CD4-positive, alpha-beta T cell treated with Interleukin-15 for 4 hours (primary cell): ENCODE results near the gene WFIKKN2.
"Not testable (repeated sequence)": the region's sequence is repeated elsewhere in the genome, so short reads cannot be mapped to it uniquely, and the experiment has no call there.

Experiments used
- DNase-seq: peaks from one replicate; pipeline ENCODE4 v3.0.0-alpha.2; 2020; ENCODE audit warnings: low spot score

Gene WFIKKN2

DNA sequence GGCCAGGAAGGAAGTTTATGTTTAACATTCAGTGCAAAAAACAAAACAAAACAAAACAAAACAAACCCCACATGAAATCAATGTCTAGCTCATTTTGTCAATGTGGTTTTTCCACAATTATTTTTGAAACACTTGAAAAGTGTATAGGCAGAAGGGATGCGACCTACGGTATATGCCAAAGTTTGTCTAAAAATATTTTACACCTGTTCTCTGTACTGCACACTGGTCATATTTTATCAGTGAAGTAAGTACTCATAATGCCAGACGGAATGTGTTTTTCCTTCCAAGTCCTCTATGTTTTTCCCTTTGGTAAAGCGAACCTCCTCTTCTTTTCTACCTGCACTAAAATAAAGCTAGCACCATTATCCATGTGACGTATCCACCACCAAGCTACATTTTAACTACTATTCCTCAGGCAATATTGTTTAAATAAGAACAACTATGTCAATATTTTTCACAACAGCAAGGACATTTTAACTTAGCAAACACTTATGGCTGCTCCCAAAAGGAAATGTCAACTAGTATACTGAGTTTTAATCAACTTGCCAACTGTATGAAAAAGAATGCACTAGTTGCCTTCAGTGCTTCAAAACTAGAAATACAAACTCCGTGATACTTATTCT is 20.4 kb downstream of the WFIKKN2 start:
- no peak for DNase-seq

DNA sequence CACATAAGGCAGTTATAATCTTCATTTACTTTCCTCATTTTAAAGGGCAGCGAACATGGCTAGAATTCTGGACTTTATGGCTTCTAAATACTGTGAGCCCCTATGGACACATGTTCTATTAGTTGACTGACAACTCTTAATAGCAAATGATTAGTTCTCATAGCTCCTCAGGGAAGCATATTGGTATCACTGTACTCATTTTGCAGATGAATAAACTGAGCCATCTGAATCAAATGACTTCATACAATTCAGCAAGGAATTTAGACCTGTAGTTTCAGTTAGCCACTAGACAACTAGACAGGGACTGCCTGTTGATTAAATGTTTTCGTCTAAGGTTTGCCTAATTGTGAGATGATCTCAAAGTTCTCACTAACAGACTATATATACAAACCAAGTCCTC is 21.0 kb downstream of the WFIKKN2 start:
- DNase-seq = no peak

DNA sequence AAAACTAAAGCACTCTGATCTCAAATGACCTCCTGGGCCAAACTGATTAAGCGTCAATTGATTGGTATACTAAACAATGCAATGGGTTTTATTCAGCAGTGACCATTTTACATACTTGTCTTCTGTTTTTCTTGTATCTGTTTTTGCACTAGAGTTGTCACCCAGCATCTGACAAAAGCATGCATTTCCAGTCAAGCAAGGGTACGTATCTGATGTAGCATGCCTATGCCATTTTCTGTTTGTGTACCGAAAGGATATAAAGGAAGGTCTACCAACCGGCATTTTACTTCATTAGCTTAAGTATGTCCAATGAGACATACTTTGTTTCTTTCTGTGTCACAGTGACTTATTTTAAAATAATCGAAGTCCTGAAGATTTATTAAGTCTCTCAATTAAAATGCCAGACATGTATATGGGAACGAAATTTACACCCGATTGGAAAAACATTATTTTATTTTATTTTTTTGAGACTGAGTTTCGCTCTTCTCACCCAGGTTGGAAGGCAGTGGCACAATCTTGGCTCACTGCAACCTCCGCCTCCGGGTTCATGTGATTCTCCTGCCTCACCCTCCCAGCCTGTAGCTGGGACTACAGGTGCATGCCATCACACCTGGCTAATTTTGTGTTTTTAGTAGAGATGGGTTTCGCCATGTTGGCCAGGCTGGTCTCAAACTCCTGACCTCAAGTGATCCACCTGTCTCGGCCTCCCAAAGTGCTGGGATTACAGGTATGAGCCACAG is 23.3 kb downstream of the WFIKKN2 start:
- DNase-seq = no peak

DNA sequence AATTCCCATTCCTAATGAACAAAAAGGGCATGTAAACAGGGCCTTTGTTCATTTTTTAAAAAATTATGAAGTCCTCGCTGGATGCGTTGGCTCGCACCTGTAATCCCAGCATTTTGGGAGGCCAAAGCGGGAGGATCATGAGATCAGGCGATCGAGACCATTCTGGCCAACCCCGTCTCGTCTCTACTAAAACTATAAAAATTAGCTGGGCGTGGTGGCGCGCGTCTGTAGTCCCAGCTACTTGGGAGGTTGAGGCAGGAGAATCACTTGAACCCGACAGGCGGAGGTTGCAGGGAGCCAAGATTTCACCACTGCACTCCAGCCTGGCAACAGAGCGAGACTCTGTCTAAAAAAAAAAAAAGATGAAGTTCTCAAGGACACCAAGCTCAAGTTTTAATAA is 24.3 kb downstream of the WFIKKN2 start:
- DNase-seq = not testable (repeated sequence)

DNA sequence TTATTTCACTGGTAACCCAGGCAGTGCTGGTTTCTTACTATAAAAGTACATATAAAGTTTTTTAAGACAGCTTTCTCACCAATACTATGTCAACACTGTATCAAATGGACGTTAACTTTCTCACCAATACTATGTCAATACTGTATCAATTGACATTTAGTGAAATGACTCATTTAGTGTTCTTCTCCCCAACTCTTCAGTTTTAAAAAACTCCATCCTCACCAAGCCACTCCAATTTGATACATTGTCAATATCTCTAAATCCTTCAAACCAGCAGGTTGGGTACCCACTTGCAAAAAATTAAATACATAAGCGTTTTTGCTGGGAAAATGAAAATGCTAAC is 25.9 kb downstream of the WFIKKN2 start:
- no peak for DNase-seq

DNA sequence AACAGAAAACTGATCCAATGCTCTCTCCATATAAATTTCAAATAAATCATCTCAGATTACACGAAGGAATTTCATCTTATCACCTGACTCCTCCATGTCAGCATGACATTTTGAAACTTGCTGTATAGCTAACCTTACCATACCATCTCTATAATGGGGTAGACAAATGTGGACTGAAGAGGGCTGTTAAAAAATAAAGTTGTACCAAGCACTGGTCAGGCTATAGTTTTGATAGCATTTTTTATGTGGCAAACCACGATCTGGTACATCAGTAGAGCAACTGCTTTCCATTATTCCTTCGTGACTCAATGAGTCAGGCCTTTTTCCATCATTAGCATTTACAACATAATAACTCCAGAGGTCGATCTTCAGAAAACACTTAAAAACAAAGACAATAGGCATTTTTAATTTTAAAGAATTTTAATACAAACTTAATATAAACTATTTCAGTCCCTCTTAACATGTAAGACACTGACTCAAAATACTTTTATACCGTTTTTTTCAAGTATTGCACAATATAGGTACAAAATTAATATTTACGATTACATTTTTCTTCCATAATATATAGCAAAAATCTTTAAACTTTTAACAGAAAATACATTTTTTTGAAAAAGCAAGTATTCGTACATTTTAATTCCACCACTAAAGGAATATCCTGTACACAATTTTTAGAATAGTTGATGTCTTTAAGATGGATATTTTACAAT is 26.6 kb downstream of the WFIKKN2 start:
- DNase-seq = no peak

DNA sequence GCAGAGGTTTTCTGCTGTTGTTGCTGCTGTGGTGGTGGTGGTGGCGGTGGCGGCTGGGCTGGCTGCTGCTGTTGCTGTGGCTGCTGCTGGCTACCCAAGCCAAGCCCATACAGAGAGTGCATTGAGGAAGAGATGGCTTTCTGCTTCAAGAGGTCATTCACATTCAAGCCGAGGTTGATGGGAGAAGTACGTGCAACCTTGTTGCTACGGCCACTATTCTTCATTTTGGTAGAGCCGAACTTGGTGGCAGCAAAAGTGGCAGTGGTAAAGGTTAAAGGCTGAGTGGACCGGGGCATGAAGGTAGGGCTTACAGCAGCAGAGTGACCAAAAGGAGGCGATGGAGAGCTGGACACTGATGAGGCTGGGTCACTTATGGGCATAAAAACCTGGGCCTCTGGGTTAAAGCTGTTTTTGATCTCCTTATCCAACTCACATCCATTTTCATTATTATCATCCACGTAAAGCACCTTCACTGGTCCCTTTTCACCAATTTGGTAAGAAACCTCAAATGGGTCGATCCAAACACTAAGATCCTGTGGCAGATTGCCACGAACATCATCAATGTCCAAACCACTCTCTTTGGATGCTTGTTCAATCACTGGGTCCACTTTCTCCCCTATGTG is 27.9 kb downstream of the WFIKKN2 start:
- DNase-seq = peak; percentile 40

DNA sequence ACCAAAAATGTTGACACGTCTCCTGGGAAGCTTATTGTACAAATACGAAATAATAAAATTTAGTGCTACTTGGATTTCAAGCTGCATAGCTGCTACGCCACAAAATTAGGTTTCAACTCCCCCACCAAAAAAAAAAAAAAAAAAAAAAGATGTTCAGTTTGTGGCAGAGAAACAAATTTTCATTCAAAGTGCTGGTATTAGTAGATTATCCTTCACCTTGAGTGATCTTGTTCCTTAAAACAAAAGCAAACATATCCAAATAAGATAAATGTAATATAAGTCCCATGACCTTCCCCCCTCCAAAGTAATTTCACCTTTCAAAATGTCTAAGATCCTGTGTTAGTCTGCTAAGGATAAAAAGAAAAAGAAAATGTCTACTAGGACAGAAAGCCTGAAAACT is 28.5 kb downstream of the WFIKKN2 start:
- no peak for DNase-seq

DNA sequence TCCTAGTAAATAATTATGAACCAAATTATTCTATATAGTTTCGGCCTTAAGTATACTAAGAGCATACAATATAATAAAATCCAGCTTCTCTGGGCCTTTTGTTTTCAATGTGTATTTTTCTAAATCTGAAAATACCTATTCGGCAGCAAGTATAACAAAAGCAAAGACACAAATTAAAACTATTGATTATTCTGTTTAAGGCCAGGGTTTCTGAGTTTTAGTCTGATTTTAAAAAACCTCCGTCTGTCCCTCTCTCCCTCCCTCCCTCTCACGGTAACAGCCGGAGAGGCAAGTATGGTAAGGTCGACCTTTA is 29.3 kb downstream of the WFIKKN2 start:
- no peak for DNase-seq

DNA sequence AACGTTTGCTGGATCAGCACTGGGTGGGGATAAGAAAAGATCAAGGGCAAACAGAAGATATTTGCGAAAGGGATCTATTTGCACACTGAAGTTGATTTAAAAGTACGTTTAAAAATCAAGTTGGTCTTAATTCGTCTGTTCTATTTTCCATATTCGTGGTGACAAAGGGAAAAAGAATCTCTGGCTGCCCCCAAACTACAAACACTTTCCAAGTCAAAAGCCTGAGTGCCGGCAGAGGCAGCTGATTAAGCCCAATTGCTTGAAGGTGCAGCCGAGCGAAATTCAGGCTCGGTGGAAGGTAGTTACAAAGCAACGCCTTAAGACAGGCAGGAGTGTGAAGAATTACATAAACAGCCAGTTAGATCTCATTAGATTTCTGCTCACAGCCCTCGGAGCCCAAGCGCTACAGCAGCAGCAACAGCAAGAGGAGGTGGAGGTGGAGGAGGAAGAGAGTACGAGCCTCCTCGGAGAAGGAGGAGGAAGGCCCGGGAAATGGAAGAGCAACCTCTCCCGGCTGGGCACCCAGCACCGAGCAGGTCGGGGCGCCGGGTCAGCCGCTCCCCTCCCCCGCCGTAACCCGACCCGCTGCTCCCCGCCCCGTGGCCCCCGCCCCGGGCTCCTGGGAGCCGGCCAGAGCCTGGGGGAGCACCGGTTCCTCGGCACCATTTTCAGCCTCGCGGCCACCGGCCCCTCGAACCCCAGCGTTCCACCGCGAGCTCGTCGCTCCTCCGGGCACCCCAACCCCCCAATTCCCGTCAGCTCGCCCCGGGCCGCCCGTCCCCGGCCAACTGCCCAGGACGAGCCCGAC is 29.9 kb downstream of the WFIKKN2 start:
- peak; percentile 56 for DNase-seq

DNA sequence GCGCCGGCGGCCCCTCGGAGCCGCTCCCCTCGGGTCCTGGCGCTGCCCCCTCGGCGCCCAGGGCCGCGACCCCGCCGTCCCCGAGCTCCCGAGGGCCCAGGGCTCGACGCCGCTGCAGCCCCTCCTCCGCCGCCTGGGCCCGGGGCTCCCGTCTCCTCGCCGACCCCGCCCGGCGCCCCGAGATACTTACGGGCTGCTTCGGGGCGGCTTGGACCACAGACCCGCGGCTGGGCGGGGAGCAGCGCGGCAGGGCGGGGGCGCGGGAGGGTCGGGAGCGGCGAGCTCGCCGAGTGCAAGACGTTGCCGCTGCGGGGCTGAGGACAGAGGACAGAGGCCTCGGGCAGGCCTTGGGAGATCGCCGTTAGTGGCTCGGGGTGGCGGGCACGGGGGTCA is 30.5 kb downstream of the WFIKKN2 start:
- no peak for DNase-seq

DNA sequence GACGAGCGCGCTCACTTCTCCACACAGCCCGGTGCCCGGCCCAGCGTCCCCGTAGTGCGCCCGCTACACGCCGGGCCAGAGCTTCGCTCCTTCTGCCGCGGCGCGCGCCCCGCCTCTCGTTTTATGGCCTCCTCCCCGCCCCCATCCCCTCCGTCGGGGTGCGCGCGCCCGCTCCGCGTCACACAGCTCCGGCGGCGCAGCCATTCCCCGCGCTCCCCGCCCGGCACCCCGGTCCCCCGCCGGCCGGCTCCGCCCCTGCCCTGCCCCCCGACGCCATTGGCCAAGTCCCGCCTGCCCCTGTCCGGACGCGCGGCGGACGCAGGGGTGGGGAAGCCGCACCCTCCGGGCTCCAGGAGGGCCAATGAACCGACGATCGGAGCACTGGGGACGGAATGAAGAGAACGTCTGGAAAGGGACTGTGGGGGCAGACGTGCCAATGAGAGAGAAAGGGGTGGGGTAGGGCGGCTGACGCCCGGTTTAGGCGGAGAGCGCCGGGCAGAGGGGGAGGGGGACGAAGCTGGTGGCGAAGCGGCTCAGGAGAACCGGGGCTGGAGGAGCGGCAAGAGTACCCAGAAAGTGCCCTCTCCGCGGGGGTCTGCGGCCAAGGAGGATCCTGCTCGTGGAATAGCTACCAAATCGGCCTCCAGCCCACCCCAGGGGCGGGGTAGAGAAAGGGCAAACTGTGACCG is 31.0 kb downstream of the WFIKKN2 start, which contains the start of gene TOB1:
Gene TOB1, minus strand, starts transcription at position 94 of the 689 bp plus-strand sequence. CDS start 2,337 bp downstream, outside the sequence.
- DNase-seq = peak; percentile 97

DNA sequence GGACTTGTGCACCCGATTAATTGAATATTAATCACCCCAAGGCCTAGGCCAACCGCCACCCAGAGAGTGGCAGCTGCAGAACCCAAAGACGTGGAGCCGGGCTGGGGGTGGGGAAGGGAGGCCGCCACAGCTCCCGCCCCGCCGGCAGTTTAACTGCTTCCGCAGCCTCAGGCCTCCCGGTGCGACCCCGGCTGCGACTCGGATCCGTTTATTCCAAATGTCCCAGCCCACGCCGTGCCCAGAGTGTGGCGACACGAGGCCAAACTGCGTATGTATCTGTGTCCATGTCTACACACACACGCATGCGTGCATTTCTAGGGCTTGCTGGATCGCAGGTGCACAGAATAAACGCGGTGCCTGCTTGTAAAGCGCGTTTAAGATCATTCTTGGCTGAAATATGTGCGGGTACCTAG is 31.6 kb downstream of the WFIKKN2 start:
- DNase-seq = no peak

DNA sequence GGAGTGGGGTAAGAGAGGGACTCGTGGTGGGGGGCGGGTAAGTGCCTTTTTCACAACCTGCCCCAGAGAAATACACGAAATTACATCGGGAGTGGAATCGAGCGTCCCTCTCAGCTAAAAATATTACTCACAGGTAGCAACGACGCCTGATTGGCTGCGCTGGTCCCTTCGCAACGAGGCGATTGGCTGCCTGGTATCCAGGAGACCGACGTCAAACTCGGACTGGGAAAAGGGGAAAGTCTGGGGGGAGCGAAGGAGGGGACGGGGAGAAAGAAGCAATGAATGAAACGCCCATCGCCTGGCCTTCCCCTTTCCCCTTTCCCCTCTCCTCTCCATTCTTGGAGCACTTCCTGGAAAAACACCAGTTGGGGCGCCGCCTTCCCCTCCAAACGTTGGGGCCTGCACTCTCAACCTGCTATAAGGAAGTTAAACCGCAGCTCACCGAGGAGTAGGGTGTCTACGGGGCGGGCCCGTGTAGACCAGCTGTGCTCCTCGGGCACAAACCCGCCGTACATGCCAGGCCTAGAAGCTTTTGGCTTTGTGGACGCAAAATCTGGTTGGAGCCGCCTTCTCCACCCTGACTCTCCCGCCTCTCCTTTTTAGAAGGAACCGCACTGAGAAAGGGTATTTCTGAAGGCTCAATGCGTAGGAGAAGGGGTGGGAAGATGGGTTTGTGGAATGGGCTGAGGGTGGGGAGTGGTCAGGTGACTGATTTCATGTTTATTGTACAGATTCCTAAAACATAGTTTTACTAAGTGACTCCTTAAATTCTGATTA is 32.2 kb downstream of the WFIKKN2 start:
- peak; percentile 88 for DNase-seq

DNA sequence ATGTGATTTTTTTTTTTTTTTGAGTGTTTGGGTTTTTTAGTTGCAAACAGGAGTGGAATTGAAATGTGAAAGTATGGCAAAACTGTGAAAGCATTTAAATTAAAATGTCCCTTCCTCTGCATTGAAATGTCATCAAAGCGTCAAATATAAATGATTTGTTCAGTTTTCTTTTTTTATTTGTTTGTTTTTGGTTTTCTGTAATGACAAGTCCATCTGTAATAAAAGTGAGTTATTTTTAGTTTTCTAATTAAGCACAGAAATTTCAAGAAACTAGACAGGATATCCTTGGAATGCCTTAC is 32.7 kb downstream of the WFIKKN2 start:
- DNase-seq = no peak

DNA sequence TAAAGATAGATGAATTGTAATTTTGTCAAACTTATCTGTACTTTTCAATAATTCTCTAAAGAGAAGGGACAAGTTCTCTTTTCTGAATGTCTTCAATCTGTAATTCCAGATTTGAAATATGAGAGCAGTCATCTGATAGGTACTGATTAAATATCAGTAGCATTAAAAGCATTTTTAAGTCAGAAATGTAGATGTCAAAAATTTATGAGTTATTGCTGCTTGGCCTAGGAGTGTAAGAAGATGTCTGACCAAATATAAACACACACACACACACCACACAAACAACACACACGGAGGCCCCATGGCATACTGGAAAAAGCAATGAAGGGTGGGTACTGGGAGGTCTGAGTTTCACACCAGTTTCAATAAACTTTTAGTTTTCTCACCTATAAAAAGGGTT is 33.2 kb downstream of the WFIKKN2 start:
- DNase-seq = no peak

DNA sequence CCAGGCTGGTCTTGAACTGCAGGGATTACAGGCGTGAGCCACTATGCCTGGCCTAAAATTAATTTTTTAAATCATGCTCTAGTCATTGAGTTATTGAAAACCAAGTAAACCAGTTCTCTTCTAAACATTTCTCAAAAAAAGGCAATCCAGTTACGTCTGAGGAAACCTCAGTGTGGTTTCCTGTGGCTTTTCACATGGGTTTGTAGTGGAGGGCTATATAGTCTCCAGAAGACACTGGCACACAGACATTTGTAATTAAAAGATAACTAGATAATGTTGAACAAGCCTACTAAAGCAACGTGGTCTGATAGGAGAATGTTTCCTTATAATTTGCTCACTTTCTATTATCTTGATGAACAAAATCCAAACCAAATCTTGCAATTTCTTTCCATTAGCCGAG is 36.0 kb downstream of the WFIKKN2 start:
- peak; percentile 70 for DNase-seq

DNA sequence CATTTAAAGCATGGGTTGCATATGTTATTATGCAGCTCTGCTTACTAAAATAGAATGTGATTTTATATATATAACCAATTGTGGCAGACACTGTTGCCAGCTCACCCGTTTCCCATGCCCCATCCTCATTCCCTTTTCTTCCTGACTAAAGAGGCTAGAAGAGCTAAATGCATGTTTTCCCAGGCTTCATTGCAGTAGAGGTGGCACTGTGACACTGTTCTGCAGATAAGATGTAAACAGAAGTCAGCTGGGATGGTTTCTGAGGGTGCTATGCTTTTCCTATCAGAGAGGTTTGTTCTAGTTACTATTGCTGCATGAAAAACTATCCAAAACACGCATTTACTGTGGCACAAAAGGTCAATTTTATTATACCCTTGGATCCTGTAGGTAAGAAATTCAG is 36.5 kb downstream of the WFIKKN2 start:
- DNase-seq = no peak

DNA sequence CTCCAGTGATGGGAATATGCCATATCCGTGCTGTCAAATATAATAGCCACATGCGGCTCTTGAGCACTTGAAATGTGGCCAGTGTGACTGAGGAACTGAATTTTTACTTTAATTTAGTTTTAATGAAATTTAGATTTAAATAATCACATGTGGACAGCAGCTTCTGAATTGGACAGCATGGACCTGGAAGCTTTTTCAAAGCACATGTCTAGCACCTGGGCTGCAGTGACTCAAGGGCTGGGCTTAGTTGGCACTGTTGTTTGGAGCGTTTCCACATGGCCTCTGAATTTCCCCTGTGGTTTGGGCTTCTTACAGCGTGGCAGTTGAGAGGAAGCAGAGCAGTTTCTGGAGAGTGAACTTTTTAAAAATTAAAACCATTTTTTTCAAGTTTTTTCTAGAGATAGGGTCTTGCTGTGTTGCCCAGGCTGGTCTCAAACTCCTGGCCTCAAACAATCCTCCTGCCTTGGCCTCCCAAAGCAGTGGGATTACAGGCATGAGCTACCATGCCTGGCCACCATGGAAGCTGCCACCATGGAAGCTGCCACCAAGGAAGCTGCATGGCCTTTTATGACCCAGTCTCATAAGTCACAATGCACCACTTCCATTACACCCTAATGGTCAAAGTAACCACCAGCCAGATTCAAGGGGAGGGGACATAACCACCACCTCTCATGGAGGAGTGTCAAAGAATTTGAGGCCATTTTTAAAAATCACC is 37.5 kb downstream of the WFIKKN2 start:
- DNase-seq = peak; percentile 68

DNA sequence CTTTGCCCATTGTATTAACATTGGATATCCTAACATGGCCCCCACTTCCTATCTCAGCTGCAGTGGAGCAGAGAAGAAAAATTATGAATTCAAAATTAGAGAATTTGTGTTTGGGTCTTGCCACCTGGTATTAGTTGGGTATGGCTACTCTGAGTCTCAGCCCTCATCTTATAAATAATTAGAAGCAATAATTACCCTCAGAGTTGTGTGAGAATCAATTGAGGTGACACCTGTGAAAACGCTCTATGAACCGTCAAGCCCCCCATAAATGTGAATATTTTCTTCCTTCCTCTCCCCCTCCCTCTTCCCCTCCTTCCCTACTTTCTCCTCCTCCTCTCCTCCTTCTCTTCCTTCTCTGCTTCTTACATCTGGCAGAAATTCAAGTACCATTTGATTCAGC is 39.7 kb downstream of the WFIKKN2 start:
- DNase-seq = no peak
